G401 (cell line): ENCODE measurements around the gene RAB11B. TPM values are rescaled to one million over a fixed set of nuclear protein-coding genes. Genes with fewer than 3 reads are reported as not detected.

ENCODE experiments used
- DNase-seq: peaks from one replicate; pipeline ENCODE4 v3.0.0-alpha.2; 2015; ENCODE audit warnings: low spot score
- in situ Hi-C: cut with HindIII; loops from 2 replicates; pipeline ENCODE4 v1.10.0; 2016; ENCODE audit warnings: low sequenced_read_pairs, mixed read lengths
- total RNA-seq: library from RNA; depleted of rRNA; stranded (reverse); fragments of >200 nt; shearing (Covaris generic); gene quantifications from 2 replicates; pipeline ENCODE4 v1.2.3, GENCODE V29; 2014; rRNA removed

The RAB11B gene
- total RNA-seq, 1 experiment from 2014 or later, result 39.1 TPM

DNA sequence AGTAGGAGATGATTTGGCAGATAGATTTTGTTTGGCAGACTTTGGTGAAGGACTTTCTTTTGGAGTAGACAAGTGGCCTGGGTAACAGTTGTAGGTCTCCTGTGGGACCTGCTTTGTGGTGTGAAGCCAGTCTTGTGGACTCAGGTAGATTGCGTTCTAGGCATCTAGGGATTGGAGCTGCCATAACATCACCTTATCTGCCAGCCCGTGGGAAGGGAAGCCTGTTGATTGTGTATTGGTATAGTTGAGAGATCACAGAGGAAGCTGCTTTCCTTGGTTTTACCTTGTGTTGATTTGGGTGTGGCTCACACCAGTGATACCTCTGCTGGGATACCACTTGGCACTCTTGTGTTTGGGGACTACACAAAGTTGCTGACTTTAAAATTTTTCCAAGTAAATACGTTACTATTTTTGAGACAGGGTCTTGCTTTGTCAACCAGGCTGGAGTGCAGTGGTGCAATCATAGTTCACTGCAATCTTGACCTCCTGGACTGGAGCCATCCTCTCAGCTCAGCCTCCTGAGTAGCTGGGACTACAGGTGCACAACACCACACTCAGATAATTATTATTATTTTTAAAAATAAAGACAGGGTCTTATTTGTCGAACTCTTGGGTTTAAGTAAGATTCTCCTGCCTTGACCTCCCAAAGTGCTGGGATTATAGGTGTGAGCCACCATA, 62.4 kb downstream of the RAB11B start:
- in situ Hi-C loops, result no loop called here
- DNase-seq, result no peak

DNA sequence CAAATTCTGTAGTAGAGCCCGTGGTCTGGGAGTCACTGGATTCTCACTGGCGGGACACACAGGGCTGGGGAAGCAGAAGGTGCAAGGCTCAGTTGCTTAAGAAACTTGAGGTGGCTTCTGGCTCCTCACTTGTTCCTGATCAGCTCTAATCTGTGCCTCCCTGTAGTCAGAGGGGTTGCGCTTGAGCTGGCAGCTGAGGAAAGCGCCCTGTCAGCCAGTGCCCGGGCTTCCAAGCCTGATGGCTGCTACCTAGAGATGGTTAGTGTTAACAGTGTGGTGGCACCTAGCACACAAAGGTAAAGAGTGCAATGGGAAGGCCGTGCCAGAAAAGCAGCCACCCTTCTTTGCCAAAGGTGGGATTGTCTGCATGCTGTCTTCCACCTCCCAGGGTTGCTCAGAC, 63.5 kb downstream of the RAB11B start:
- no peak for DNase-seq
- in situ Hi-C loops, result no loop called here

Other genes with a start within 250 kb of the RAB11B start
- 0.55 and 0.81 TPM in 2 replicates for gene FBN3, start 240.8 kb upstream of the RAB11B start, total RNA-seq
- 81.1 and 102 TPM in 2 replicates for gene CERS4, start 181.0 kb upstream of the RAB11B start, total RNA-seq
- 141 and 173 TPM in 2 replicates for gene CD320, start 82.0 kb upstream of the RAB11B start, total RNA-seq
- 39.8 and 59.0 TPM in 2 replicates for gene NDUFA7, start 69.0 kb upstream of the RAB11B start, total RNA-seq
- 791 and 831 TPM in 2 replicates for gene RPS28, start 68.9 kb upstream of the RAB11B start, total RNA-seq
- 0.81 and 1.2 TPM in 2 replicates for gene KANK3, start 47.1 kb upstream of the RAB11B start, total RNA-seq
- gene ANGPTL4, start 26.2 kb upstream of the RAB11B start, total RNA-seq, result 2.2 and 8.4 TPM in 2 replicates
- gene MARCHF2, start 22.9 kb downstream of the RAB11B start, total RNA-seq, result 45.4 and 49.0 TPM in 2 replicates
- 101 and 123 TPM in 2 replicates for gene HNRNPM, start 54.6 kb downstream of the RAB11B start, total RNA-seq
- gene PRAM1, start 112.3 kb downstream of the RAB11B start, total RNA-seq, result not detected in 2 replicates
- not detected in 2 replicates for gene ZNF414, start 123.8 kb downstream of the RAB11B start, total RNA-seq
- 3.4 TPM in 1 of 2 replicates, not detected in the other for gene MYO1F, start 187.1 kb downstream of the RAB11B start, total RNA-seq
- 8.7 and 14.5 TPM in 2 replicates for gene ADAMTS10, start 220.4 kb downstream of the RAB11B start, total RNA-seq
- gene NFILZ, start 240.3 kb downstream of the RAB11B start, total RNA-seq, result not detected in 2 replicates